Tibial nerve (tissue), 4 donors: ENCODE data around the gene ABCC4. TPM values are rescaled to one million over a fixed set of nuclear protein-coding genes. Genes with fewer than 3 reads are reported as not detected.

Experiments
- DNase-seq, 2 donors: peaks; one replicate each; pipeline ENCODE4 v3.0.0-alpha.2; 2019; ENCODE audit warnings: low spot score in 2 of 2
- H3K27ac ChIP-seq, 4 donors: fragments of 200-600 bp; sonication (generic) in 3 of 4; one replicate each; pipeline ENCODE4 v1.5.1; 2017 to 2019; ENCODE audit warnings: mild to moderate bottlenecking in 1 of 4
- H3K27me3 ChIP-seq, 2 donors: fragments of 200-600 bp; sonication (generic) in 1 of 2; one replicate each; pipeline versions ENCODE4 v1.5.1 to v1.6.0; 2017 to 2019
- H3K36me3 ChIP-seq, 3 donors: fragments of 200-600 bp; sonication (generic); one replicate each; pipeline ENCODE4 v1.5.1; 2018 to 2019
- H3K4me1 ChIP-seq, 4 donors: fragments of 200-600 bp; sonication (generic) in 3 of 4; one replicate each; pipeline ENCODE4 v1.5.1; 2017 to 2019
- H3K4me3 ChIP-seq, 4 donors: fragments of 200-600 bp; sonication (generic) in 3 of 4; one replicate each; pipeline ENCODE4 v1.5.1; 2017 to 2019; ENCODE audit warnings: mild to moderate bottlenecking in 1 of 4, moderate library complexity in 1 of 4
- H3K9me3 ChIP-seq, 4 donors: fragments of 200-600 bp; sonication (generic) in 3 of 4; one replicate each; pipeline ENCODE4 v1.5.1; 2017 to 2019
- CTCF ChIP-seq, 5 experiments: fragments of 200-600 bp in 3 of 5; fragments of 450-650 bp in 2 of 5; sonication (generic) in 3 of 5; IDR thresholded peaks; one replicate each; pipeline ENCODE4 v1.5.1; 2016 to 2019; ENCODE audit warnings: antibody characterized with exemption in 5 of 5, mild to moderate bottlenecking in 3 of 5, moderate library complexity in 2 of 5
- EP300 ChIP-seq, 2 donors: sonication (generic); formaldehyde crosslinking; IDR thresholded peaks; one replicate each; pipeline ENCODE4 v1.6.1; 2017; ENCODE audit warnings: antibody characterized with exemption in 2 of 2, mild to moderate bottlenecking in 1 of 2
- POLR2A ChIP-seq, 2 donors: fragments of 450-650 bp; IDR thresholded peaks; one replicate each; pipeline ENCODE4 v1.6.1; 2017; ENCODE audit warnings: antibody characterized with exemption in 2 of 2, mild to moderate bottlenecking in 2 of 2, moderate library complexity in 2 of 2
- WGBS, 2 donors: methylation state at CpG; one replicate each; pipeline ENCODE4 v1.1.5; 2018; 5-methylcytosine and 5-hydroxymethylcytosine counted together
- total RNA-seq, 4 donors: library from RNA; depleted of rRNA; stranded (reverse); fragments of >200 nt; gene quantifications; one replicate each; pipeline ENCODE4 v1.1.0, GENCODE V29; 2016

The ABCC4 gene
- total RNA-seq, 4 donors from 2014 or later = 5.7 to 20.1 (median 9.3) TPM

GRCh38 chr13:95056266-95056665, 245.0 kb downstream of the ABCC4 start:
- no peaks in the 10 kb centered on the region for H3K36me3 ChIP-seq
- no peak for DNase-seq
- H3K9me3 ChIP-seq = no peaks in the 10 kb centered on the region
- TF ChIP-seq POLR2A (IDR thresholded peaks at IDR 0.05) (no peak), EP300 (IDR thresholded peaks at IDR 0.05) (no peak), CTCF (IDR thresholded peaks at IDR 0.05) (no peak)
- H3K27me3 ChIP-seq = no peaks in the 10 kb centered on the region
- H3K4me1 ChIP-seq = no peaks in the 10 kb centered on the region
- no peak overlapping the region for H3K4me3 ChIP-seq
- 21 to 23% methylated on average over 1 of the region's 1 CpG for WGBS, 2 donors
- H3K27ac ChIP-seq = no peak overlapping the region

- H3K27me3 ChIP-seq = no peaks in the 10 kb centered on the region
- 59 to 63% methylated on average over 3 of the region's 3 CpGs for WGBS, 2 donors
- no peak overlapping the region for H3K27ac ChIP-seq
- TF ChIP-seq EP300 (IDR thresholded peaks at IDR 0.05) = no peak
- TF ChIP-seq POLR2A (IDR thresholded peaks at IDR 0.05) = no peak
- no peak for TF ChIP-seq CTCF (IDR thresholded peaks at IDR 0.05)
- no peaks in the 10 kb centered on the region for H3K36me3 ChIP-seq
- DNase-seq = no peak
- no peak overlapping the region for H3K4me3 ChIP-seq
- H3K4me1 ChIP-seq = no peaks in the 10 kb centered on the region
- no peaks in the 10 kb centered on the region for H3K9me3 ChIP-seq
Observed at GRCh38 chr13:95050800-95051615, 250.2 kb downstream of the ABCC4 start.

DNA sequence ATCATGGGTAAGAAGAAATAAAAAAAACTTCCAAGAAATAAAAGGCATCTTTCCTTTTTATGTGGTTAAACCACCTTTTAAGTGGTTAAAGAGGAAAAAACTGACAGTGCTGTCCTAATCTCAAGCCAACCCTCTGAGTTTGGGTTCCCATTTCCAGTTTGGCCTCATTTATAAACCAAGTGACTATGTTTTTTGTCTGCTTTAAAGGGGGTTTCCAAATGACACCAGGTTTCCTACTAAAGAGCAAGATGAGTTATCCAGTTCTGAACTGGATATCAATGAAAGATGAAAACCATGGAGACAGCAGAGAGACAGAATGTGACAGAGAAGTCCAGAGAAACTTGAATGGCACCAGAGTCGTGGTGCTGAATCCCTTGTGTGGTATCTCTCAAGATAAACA, 251.5 kb downstream of the ABCC4 start:
- no peaks in the 10 kb centered on the region for H3K36me3 ChIP-seq
- no peak overlapping the region for H3K4me3 ChIP-seq
- DNase-seq = no peak
- TF ChIP-seq CTCF (IDR thresholded peaks at IDR 0.05) (no peak), EP300 (IDR thresholded peaks at IDR 0.05) (no peak), POLR2A (IDR thresholded peaks at IDR 0.05) (no peak)
- no peaks in the 10 kb centered on the region for H3K9me3 ChIP-seq
- no peaks in the 10 kb centered on the region for H3K27me3 ChIP-seq
- 21 to 24% methylated on average over 1 of the region's 1 CpG for WGBS, 2 donors
- no peaks in the 10 kb centered on the region for H3K4me1 ChIP-seq
- no peak overlapping the region for H3K27ac ChIP-seq

DNA sequence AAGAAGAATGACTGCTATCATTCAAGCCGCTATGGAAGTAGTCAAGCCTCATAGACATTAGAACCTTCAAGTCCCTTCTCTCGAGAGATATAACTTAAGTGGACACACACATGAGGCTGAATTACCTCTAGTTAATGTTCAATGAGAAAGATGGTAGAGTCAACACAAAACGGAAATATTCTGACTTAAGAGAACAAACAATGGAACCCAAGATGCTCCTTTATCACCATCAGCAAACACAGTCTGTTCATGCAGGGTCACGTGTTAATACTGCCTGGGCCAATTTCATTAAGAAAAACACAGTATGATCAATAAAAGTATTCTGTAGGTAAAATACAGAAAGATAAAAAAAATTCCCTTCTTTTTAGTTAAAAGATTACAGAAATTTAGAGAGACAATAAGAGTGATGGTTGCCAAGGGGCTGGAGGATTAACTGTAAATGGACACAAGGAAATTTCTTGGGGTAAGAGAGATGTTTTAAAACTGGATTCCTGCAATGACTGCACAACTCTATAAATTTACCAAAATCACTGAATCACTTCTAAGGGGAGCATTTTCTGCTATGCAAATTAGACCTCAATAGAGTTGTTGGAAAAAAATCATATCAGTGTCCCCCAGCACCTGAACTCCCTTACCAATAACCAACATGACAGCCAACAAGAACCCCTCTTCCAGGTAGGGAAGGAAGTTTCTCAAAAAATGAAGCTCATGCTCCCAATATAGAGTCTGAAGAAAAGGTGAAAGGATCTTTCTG, 256.6 kb downstream of the ABCC4 start:
- 95% methylated on average over 4 of the region's 4 CpGs for WGBS, 2 donors
- Histone ChIP-seq H3K4me1 (no peaks in the 10 kb centered on the region), H3K9me3 (no peaks in the 10 kb centered on the region), H3K27ac (no peak overlapping the region), H3K4me3 (no peak overlapping the region), H3K36me3 (peaks cover 0 to 4% (median 0%) of the 10 kb centered on the region in 3 donors), H3K27me3 (no peaks in the 10 kb centered on the region)
- no peak for TF ChIP-seq EP300 (IDR thresholded peaks at IDR 0.05)
- TF ChIP-seq CTCF (IDR thresholded peaks at IDR 0.05) = no peak
- no peak for TF ChIP-seq POLR2A (IDR thresholded peaks at IDR 0.05)
- no peak for DNase-seq

GRCh38 chr13:95039415-95039814, 261.8 kb downstream of the ABCC4 start:
- no peak overlapping the region for H3K27ac ChIP-seq
- H3K36me3 ChIP-seq = peaks cover 0 to 4% (median 0%) of the 10 kb centered on the region in 3 donors
- H3K4me3 ChIP-seq = no peak overlapping the region
- no peaks in the 10 kb centered on the region for H3K4me1 ChIP-seq
- TF ChIP-seq CTCF (IDR thresholded peaks at IDR 0.05) (no peak), POLR2A (IDR thresholded peaks at IDR 0.05) (no peak), EP300 (IDR thresholded peaks at IDR 0.05) (no peak)
- H3K27me3 ChIP-seq = no peaks in the 10 kb centered on the region
- no peak for DNase-seq
- H3K9me3 ChIP-seq = no peaks in the 10 kb centered on the region
- WGBS, 2 donors = 79 to 80% methylated on average over 2 of the region's 2 CpGs
